Stomach (tissue), 9 donors: ENCODE data around the gene BICRA. TPM values are rescaled to one million over a fixed set of nuclear protein-coding genes. Genes with fewer than 3 reads are reported as not detected.
A peak's percentile ranks its signal among the peaks of the same experiment; 100 is the strongest.

Experiments used
- DNase-seq, 2 donors: peaks; one replicate each; pipeline versions ENCODE4 v3.0.0 to v3.0.0-alpha.2; 2013 to 2019
- H3K27ac ChIP-seq, 5 donors: fragments of 200-600 bp in 4 of 5; sonication (generic) in 4 of 5; one replicate each; pipeline ENCODE4 v1.5.1; 2013 to 2019; ENCODE audit warnings: mild to moderate bottlenecking in 1 of 5, moderate library complexity in 1 of 5
- H3K27me3 ChIP-seq, 3 donors: fragments of 200-600 bp; sonication (generic); one replicate each; pipeline ENCODE4 v1.5.1; 2017 to 2019; ENCODE audit warnings: mixed run types in 1 of 3
- H3K36me3 ChIP-seq, 4 donors: fragments of 200-600 bp; sonication (generic); 1 replicate in 3 of 4; 2 replicates in 1 of 4; pipeline ENCODE4 v1.5.1; 2016 to 2019
- H3K4me1 ChIP-seq, 4 donors: fragments of 200-600 bp; sonication (generic); one replicate each; pipeline ENCODE4 v1.5.1; 2016 to 2019
- H3K4me3 ChIP-seq, 4 donors: fragments of 200-600 bp; sonication (generic) in 3 of 4; one replicate each; pipeline ENCODE4 v1.5.1; 2016 to 2019; ENCODE audit warnings: mild to moderate bottlenecking in 1 of 4
- H3K9me3 ChIP-seq, 4 donors: fragments of 200-600 bp; sonication (generic); one replicate each; pipeline ENCODE4 v1.5.1; 2016 to 2019
- EP300 ChIP-seq: sonication (generic); formaldehyde crosslinking; IDR thresholded peaks from one replicate; pipeline ENCODE4 v1.6.1; 2017; ENCODE audit warnings: antibody characterized with exemption
- POLR2A ChIP-seq, 4 donors: fragments of 450-650 bp; IDR thresholded peaks; one replicate each; pipeline ENCODE4 v1.6.1; 2016; ENCODE audit warnings: antibody characterized with exemption in 4 of 4, control low read depth in 2 of 4, mild to moderate bottlenecking in 1 of 4, moderate library complexity in 1 of 4
- POLR2AphosphoS5 ChIP-seq, 3 donors: sonication (generic); formaldehyde crosslinking; IDR thresholded peaks; one replicate each; pipeline ENCODE4 v1.6.1; 2016; ENCODE audit warnings: antibody characterized with exemption in 3 of 3
- WGBS, 5 donors: extraction: QIAGEN DNeasy Blood & Tissue Kit in 3 of 5; methylation state at CpG; one replicate each; pipeline versions ENCODE4 v1.1.5 to v1.1.7; 2013 to 2018; 5-methylcytosine and 5-hydroxymethylcytosine counted together
- intact Hi-C: fragments of 100-400 bp; cut with DNase I; formaldehyde crosslinking; loops from one replicate; pipeline ENCODE4 v1.15.1; 2023; ENCODE audit warnings: low total_unique reads
- polyA plus RNA-seq, 3 donors: library from polyadenylated mRNA; stranded (reverse); fragments of 200-250 nt; gene quantifications; one replicate each; pipeline ENCODE4 v1.2.3, GENCODE V29; 2013
- total RNA-seq, 5 donors: library from RNA; depleted of rRNA; stranded (reverse); fragments of >200 nt; gene quantifications; one replicate each; pipeline versions ENCODE4 v1.1.0 to v1.2.3, GENCODE V29; 2014 to 2016
- TF ChIP-seq, protein P1 (sequence below), 7 experiments: fragments of 450-650 bp in 4 of 7; fragments of 200-600 bp in 3 of 7; sonication (generic) in 3 of 7; IDR thresholded peaks; one replicate each; pipeline ENCODE4 v1.5.1; 2016 to 2019; ENCODE audit warnings: antibody characterized with exemption in 7 of 7, control low read depth in 2 of 7, mild to moderate bottlenecking in 1 of 7
- donor health status: healthy with polysubstance abuse.
- donor health status: Bipolar disorder and iron deficiency.
- donor health status: healthy.

Gene BICRA
- total and polyA plus RNA-seq, 8 donors: 2.7 to 13.4 (median 9.5) TPM

DNA sequence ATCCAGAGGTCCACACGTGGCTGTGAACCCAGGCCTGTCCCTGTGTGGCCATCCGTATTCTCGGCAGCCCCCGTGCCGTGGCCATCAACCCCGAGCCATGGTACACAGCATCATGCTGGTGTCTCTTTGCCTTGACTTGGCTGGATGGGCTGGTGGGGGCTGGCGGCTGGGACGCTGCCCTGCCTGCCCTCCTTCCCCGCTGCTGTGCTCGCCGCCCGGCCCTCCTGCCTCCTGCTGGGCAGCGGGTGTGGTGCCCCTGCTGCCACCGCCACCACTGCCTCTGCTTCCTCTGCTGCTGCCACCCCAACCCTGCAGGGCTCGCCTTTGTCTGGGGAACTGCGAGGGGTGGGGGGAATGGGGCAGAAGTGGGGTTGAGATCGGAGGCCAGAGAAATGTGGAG is 84.6 kb downstream of the BICRA start:
- H3K27me3 ChIP-seq: no peaks in the 10 kb centered on the region
- no peak overlapping the region for H3K4me3 ChIP-seq
- peaks cover 0 to 11% (median 4%) of the 10 kb centered on the region in 4 donors for H3K4me1 ChIP-seq
- DNase-seq: no peak
- TF ChIP-seq, protein P1, sequence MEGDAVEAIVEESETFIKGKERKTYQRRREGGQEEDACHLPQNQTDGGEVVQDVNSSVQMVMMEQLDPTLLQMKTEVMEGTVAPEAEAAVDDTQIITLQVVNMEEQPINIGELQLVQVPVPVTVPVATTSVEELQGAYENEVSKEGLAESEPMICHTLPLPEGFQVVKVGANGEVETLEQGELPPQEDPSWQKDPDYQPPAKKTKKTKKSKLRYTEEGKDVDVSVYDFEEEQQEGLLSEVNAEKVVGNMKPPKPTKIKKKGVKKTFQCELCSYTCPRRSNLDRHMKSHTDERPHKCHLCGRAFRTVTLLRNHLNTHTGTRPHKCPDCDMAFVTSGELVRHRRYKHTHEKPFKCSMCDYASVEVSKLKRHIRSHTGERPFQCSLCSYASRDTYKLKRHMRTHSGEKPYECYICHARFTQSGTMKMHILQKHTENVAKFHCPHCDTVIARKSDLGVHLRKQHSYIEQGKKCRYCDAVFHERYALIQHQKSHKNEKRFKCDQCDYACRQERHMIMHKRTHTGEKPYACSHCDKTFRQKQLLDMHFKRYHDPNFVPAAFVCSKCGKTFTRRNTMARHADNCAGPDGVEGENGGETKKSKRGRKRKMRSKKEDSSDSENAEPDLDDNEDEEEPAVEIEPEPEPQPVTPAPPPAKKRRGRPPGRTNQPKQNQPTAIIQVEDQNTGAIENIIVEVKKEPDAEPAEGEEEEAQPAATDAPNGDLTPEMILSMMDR (IDR thresholded peaks at IDR 0.05): no peak
- no peak for TF ChIP-seq POLR2A (IDR thresholded peaks at IDR 0.05)
- TF ChIP-seq POLR2AphosphoS5 (IDR thresholded peaks at IDR 0.05): no peak
- TF ChIP-seq EP300: no peak
- intact Hi-C loops: no loop called here
- no peaks in the 10 kb centered on the region for H3K9me3 ChIP-seq
- 88 to 91% (median 89%) methylated on average over 16 to 17 of the region's 17 CpGs for WGBS, 5 donors
- peaks cover under 1 to 72% (median 60%) of the 10 kb centered on the region in 4 donors for H3K36me3 ChIP-seq
- no peak overlapping the region for H3K27ac ChIP-seq

DNA sequence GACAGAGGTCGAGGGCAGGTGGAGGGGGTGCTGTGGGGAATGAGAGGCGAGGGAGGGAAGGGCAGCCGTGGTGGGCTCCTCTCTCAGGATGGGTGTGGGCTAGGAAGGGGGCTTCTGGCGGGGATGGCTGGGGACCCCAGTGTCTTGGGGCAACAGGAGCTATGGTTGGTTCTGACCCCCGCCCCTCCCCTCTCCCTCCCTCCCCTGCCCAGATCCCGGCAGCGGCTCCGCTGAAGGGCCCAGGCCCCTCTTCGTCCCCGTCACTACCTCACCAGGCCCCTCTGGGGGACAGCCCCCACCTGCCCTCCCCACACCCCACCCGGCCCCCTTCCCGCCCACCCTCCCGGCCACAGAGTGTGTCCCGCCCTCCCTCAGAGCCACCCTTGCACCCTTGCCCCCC is 85.0 kb downstream of the BICRA start:
- H3K4me3 ChIP-seq: no peak overlapping the region
- TF ChIP-seq POLR2AphosphoS5 (IDR thresholded peaks at IDR 0.05): no peak
- no peak for TF ChIP-seq POLR2A (IDR thresholded peaks at IDR 0.05)
- TF ChIP-seq EP300: no peak
- TF ChIP-seq, protein P1 (IDR thresholded peaks at IDR 0.05): no peak
- 87 to 96% (median 92%) methylated on average over 4 to 14 of the region's 14 CpGs for WGBS, 5 donors
- H3K9me3 ChIP-seq: no peaks in the 10 kb centered on the region
- no peaks in the 10 kb centered on the region for H3K27me3 ChIP-seq
- peaks cover 0 to 12% (median 4%) of the 10 kb centered on the region in 4 donors for H3K4me1 ChIP-seq
- intact Hi-C loops: no loop called here
- DNase-seq: no peak
- peaks cover 5 to 76% (median 64%) of the 10 kb centered on the region in 4 donors for H3K36me3 ChIP-seq
- H3K27ac ChIP-seq: no peak overlapping the region

DNA sequence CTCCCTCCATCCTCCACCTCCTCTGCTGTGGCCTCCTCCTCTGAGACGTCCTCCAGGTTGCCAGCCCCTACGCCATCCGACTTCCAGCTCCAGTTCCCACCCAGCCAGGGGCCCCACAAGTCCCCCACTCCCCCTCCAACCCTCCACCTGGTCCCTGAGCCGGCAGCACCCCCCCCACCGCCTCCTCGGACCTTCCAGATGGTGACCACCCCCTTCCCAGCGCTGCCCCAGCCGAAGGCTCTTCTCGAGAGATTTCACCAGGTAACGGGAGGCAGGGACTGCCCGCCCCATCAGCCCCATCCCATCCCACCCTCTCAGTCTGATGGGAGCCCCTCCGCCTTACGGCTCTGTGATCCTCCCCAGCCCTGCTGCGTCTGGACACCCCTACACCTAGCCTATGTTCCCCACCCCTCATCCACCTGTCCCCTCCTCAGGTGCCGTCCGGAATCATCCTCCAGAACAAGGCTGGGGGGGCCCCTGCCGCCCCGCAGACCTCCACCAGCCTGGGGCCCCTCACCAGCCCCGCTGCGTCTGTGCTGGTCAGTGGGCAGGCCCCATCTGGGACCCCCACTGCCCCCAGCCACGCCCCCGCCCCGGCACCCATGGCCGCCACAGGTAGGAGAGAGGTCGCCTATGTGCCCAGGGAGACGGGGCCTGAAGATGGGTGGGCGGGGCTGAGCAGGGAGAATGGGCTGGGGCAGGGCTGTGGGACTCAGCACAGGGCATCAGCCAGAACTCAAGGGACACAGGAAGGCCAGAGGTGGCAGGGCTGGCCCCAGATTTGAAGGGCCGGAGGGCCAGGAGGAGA is 85.7 kb downstream of the BICRA start:
- no peaks in the 10 kb centered on the region for H3K27me3 ChIP-seq
- 89 to 94% (median 90%) methylated on average over 21 to 28 of the region's 28 CpGs for WGBS, 5 donors
- no peak overlapping the region for H3K4me3 ChIP-seq
- no peak for DNase-seq
- TF ChIP-seq POLR2AphosphoS5 (IDR thresholded peaks at IDR 0.05) (no peak), POLR2A (IDR thresholded peaks at IDR 0.05) (no peak), EP300 (no peak)
- TF ChIP-seq, protein P1 (IDR thresholded peaks at IDR 0.05): no peak
- peaks cover 0 to 16% (median 4%) of the 10 kb centered on the region in 4 donors for H3K4me1 ChIP-seq
- peak overlapping the region in 1 of 5 donors; percentile 13 for H3K27ac ChIP-seq
- peaks cover 13 to 78% (median 72%) of the 10 kb centered on the region in 4 donors for H3K36me3 ChIP-seq
- intact Hi-C loops: no loop called here
- H3K9me3 ChIP-seq: no peaks in the 10 kb centered on the region

DNA sequence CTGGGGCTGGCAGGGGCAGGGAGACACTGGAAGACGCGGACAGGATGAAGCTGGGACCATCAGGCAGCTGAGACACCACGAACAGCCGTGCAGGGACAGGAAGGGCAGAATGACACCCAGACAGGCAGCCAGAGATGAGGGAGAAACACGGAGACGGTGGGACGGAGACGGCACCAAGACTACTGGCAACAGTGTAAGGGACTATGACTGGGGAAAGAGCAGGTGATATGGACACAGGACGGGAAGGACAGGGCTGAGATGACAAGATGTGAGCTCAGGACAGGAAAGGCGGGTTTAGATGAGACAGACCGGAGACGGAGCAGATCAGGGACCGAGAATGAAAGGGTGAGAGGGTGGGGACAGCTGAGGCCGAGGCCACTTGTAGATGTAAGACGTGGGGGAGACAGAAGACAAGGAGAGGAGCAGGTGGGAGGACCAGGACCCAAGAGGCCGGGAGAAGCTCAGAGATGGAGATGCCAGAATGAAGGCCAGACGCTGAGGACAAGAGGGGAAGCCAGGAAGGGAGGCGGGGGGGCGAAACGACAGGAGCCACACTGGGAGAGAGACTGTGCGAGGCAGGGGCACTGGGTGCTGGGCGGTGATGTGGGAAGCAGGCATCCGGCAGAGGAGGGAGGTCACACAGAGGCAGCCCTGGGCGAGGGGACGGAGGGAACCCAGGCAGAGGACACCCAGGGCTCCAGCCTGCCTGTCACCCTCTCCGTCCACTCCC is 86.8 kb downstream of the BICRA start:
- H3K4me1 ChIP-seq: peaks cover 0 to 16% (median 4%) of the 10 kb centered on the region in 4 donors
- WGBS, 5 donors: 85 to 92% (median 90%) methylated on average over 26 of the region's 26 CpGs
- no peak overlapping the region for H3K4me3 ChIP-seq
- H3K27me3 ChIP-seq: no peaks in the 10 kb centered on the region
- TF ChIP-seq, protein P1 (IDR thresholded peaks at IDR 0.05): no peak
- no peak for TF ChIP-seq EP300
- no peak for TF ChIP-seq POLR2A (IDR thresholded peaks at IDR 0.05)
- TF ChIP-seq POLR2AphosphoS5 (IDR thresholded peaks at IDR 0.05): no peak
- peaks cover 19 to 81% (median 78%) of the 10 kb centered on the region in 4 donors for H3K36me3 ChIP-seq
- H3K9me3 ChIP-seq: no peaks in the 10 kb centered on the region
- intact Hi-C loops: no loop called here
- no peak for DNase-seq
- H3K27ac ChIP-seq: peak overlapping the region in 1 of 5 donors; percentile 78
